Neuronal stem cell (in vitro differentiated cells): Measurements from ENCODE around the gene NRIP1.

Experiments
- DNase-seq: peaks from one replicate; pipeline ENCODE4 v3.0.0-alpha.2; 2013; ENCODE audit warnings: low spot score
- H2AFZ ChIP-seq: one replicate; pipeline ENCODE4 v1.6.1; 2013; ENCODE audit warnings: mild to moderate bottlenecking, low read length, inconsistent platforms
- H2AK5ac ChIP-seq: 2 replicates; pipeline ENCODE4 v1.6.1; 2013; ENCODE audit warnings: low read depth, mild to moderate bottlenecking, inconsistent platforms, low read length, moderate library complexity, mixed read lengths
- H2BK120ac ChIP-seq: 2 replicates; pipeline ENCODE4 v1.6.1; 2013; ENCODE audit warnings: low read depth, mild to moderate bottlenecking, inconsistent platforms, low read length, moderate library complexity, mixed read lengths
- H2BK12ac ChIP-seq: one replicate; pipeline ENCODE4 v1.6.1; 2013; ENCODE audit warnings: low read length, inconsistent platforms
- H2BK15ac ChIP-seq: 2 replicates; pipeline ENCODE4 v1.6.1; 2013; ENCODE audit warnings: mild to moderate bottlenecking, low read length, inconsistent platforms, mixed read lengths
- H2BK5ac ChIP-seq: one replicate; pipeline ENCODE4 v1.6.1; 2013; ENCODE audit warnings: inconsistent platforms, mild to moderate bottlenecking, low read length, moderate library complexity
- H3K14ac ChIP-seq: one replicate; pipeline ENCODE4 v1.6.1; 2013; ENCODE audit warnings: low read length, inconsistent platforms
- H3K18ac ChIP-seq: 2 replicates; pipeline ENCODE4 v1.6.1; 2013; ENCODE audit warnings: low read length, inconsistent platforms
- H3K23ac ChIP-seq: 2 replicates; pipeline ENCODE4 v1.6.1; 2013; ENCODE audit warnings: low read depth, mild to moderate bottlenecking, mixed read lengths, low read length, inconsistent platforms; ENCODE audit not compliant: poor library complexity
- H3K27ac ChIP-seq: replicated peaks from 3 replicates; pipeline ENCODE4 v1.5.1; 2013; ENCODE audit warnings: low read length, inconsistent platforms
- H3K27me3 ChIP-seq, 3 experiments: 2 replicates each; pipeline ENCODE4 v1.6.1; 2013; ENCODE audit warnings: low read length in 3 of 3, mild to moderate bottlenecking in 2 of 3, inconsistent platforms in 1 of 3, low read depth in 1 of 3, mixed read lengths in 1 of 3, moderate library complexity in 1 of 3; ENCODE audit not compliant: control insufficient read depth in 3 of 3, insufficient read depth in 3 of 3
- H3K36me3 ChIP-seq, 2 donors: replicated peaks in 1 of 2; 2 replicates each; pipeline ENCODE4 v1.6.1; 2013; ENCODE audit warnings: low read length in 2 of 2; ENCODE audit not compliant: control insufficient read depth in 2 of 2, insufficient read depth in 2 of 2
- H3K4ac ChIP-seq: 2 replicates; pipeline ENCODE4 v1.6.1; 2013; ENCODE audit warnings: inconsistent platforms, mild to moderate bottlenecking, low read length, moderate library complexity
- H3K4me1 ChIP-seq, 2 donors: 1 replicate in 1 of 2; 2 replicates in 1 of 2; pipeline ENCODE4 v1.6.1; 2013; ENCODE audit warnings: low read length in 2 of 2, low read depth in 1 of 2; ENCODE audit not compliant: control insufficient read depth in 2 of 2, insufficient read depth in 1 of 2
- H3K4me2 ChIP-seq: one replicate; pipeline ENCODE4 v1.6.1; 2013; ENCODE audit warnings: mild to moderate bottlenecking, low read length, inconsistent platforms; ENCODE audit not compliant: insufficient read depth, poor library complexity, severe bottlenecking
- H3K4me3 ChIP-seq, 2 donors: 2 replicates each; pipeline ENCODE4 v1.5.1; 2013; ENCODE audit warnings: low read length in 2 of 2, mild to moderate bottlenecking in 2 of 2, inconsistent platforms in 1 of 2, moderate library complexity in 1 of 2
- H3K79me1 ChIP-seq: one replicate; pipeline ENCODE4 v1.6.1; 2013; ENCODE audit warnings: low read depth, mild to moderate bottlenecking, inconsistent platforms, low read length, moderate library complexity
- H3K9ac ChIP-seq: one replicate; pipeline ENCODE4 v1.6.1; 2013; ENCODE audit warnings: mild to moderate bottlenecking, low read depth, low read length, inconsistent platforms; ENCODE audit not compliant: poor library complexity
- H3K9me3 ChIP-seq, 2 donors: replicated peaks in 1 of 2; 2 replicates each; pipeline versions ENCODE3 to v1.6.1; 2013; ENCODE audit warnings: low read length in 2 of 2, mild to moderate bottlenecking in 2 of 2, inconsistent platforms in 1 of 2, low read depth in 1 of 2, mixed read lengths in 1 of 2, moderate library complexity in 1 of 2; ENCODE audit not compliant: control insufficient read depth in 2 of 2, insufficient read depth in 1 of 2
- H4K8ac ChIP-seq: one replicate; pipeline ENCODE4 v1.6.1; 2013; ENCODE audit warnings: low read depth, mild to moderate bottlenecking, inconsistent platforms, low read length, moderate library complexity
- H4K91ac ChIP-seq: one replicate; pipeline ENCODE4 v1.6.1; 2013; ENCODE audit warnings: low read length, low read depth, mild to moderate bottlenecking, inconsistent platforms; ENCODE audit not compliant: poor library complexity
- WGBS, 2 donors: extraction: QIAGEN DNeasy Blood & Tissue Kit; methylation state at CpG; one replicate each; pipeline ENCODE4 v1.1.7; 2013; ENCODE audit warnings: missing lambda C conversion rate in 2 of 2, mixed read lengths in 1 of 2; ENCODE audit not compliant: insufficient read length in 2 of 2, insufficient replicate concordance in 1 of 2; ENCODE audit errors: extremely low coverage in 2 of 2; 5-methylcytosine and 5-hydroxymethylcytosine counted together

Gene NRIP1

DNA sequence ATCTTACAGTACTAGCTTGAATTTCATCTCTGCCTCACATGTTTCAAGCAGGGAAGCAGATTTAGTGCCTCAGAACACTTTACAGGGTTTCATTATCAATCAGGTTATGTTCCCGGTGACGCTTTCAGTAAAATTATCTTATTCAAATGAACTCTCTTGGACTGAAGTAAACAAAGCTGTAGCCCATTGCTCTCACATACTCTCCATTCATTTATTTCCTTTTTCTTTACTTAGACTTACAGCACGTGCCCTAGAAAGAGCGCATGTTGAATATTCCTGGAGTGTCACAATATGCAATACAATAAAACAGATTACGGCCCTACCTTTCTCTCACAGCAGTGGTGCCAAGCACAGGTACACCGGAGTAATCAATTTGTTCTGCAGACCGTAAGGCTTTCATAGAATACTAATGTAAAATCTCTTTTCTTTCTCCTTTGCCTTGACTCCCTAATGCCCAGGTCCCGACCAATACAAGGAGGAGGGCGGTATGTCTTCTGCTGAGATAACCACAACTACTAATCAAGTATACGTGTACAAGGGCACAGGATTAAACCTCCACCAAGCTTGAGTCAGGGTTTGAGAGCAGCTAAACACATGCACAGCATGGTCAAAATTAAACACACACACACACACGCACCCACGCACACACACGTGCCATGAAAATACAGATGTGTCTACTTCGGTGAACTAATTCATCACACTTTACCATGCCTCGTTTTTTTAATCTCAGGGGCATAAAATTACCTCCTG lies 62.8 kb downstream of the NRIP1 start:
- no CpG with 5 or more reads among the region's 15 CpGs for WGBS, 2 donors
- Histone ChIP-seq H2AFZ (no peak overlapping the region), H3K4me1 (peaks cover 11 to 32% of the 10 kb centered on the region in 2 donors), H2AK5ac (no peak overlapping the region), H4K8ac (no peak overlapping the region), H2BK12ac (no peak overlapping the region), H2BK120ac (no peak overlapping the region), H3K4me3 (no peak overlapping the region), H2BK15ac (no peak overlapping the region), H3K36me3 (peaks cover 0 to 10% of the 10 kb centered on the region in 2 donors), H3K79me1 (peaks cover 4% of the 10 kb centered on the region), H3K4me2 (no peak overlapping the region), H3K9me3 (no peaks in the 10 kb centered on the region), H3K27me3 (no peaks in the 10 kb centered on the region), H3K9ac (no peak overlapping the region), H3K14ac (no peak overlapping the region), H3K4ac (no peak overlapping the region), H3K27ac (no peak overlapping the region), H4K91ac (no peak overlapping the region), H3K23ac (no peak overlapping the region), H3K18ac (no peak overlapping the region), H2BK5ac (no peak overlapping the region)
- no peak for DNase-seq

DNA sequence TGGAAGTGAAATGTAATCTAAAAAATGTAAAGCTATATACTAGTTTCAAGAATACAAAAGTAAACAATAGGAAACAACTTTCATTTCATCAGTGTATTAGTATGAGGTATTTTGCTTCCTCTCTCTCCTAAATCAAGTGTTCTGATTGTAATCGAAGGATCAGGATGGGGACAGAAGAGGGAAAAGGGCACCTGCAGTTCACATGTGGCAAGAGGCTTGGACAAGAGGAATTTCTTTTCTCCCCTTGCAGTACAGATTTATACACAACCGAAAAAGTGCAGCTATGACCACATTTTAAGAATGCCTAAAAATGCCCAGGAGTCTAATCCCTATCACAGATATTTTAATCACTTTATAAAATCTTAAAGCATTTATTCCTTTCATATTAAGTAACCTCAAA lies 63.7 kb downstream of the NRIP1 start:
- no peak overlapping the region for H3K18ac ChIP-seq
- no peak overlapping the region for H3K23ac ChIP-seq
- H3K27ac ChIP-seq, result no peak overlapping the region
- no peak overlapping the region for H2BK15ac ChIP-seq
- H3K9ac ChIP-seq, result no peak overlapping the region
- H2BK12ac ChIP-seq, result no peak overlapping the region
- no peak overlapping the region for H4K8ac ChIP-seq
- H2BK5ac ChIP-seq, result no peak overlapping the region
- no peaks in the 10 kb centered on the region for H3K27me3 ChIP-seq
- no peak overlapping the region for H3K4me3 ChIP-seq
- H2AK5ac ChIP-seq, result no peak overlapping the region
- no CpG with 5 or more reads among the region's 2 CpGs for WGBS, 2 donors
- peaks cover 2% of the 10 kb centered on the region for H3K79me1 ChIP-seq
- no peak overlapping the region for H3K4ac ChIP-seq
- no peak overlapping the region for H2BK120ac ChIP-seq
- H2AFZ ChIP-seq, result no peak overlapping the region
- no peak for DNase-seq
- no peak overlapping the region for H3K14ac ChIP-seq
- H3K4me1 ChIP-seq, result peaks cover 9 to 26% of the 10 kb centered on the region in 2 donors
- H3K4me2 ChIP-seq, result no peak overlapping the region
- no peak overlapping the region for H4K91ac ChIP-seq
- H3K36me3 ChIP-seq, result peaks cover 0 to 14% of the 10 kb centered on the region in 2 donors
- H3K9me3 ChIP-seq, result no peaks in the 10 kb centered on the region

DNA sequence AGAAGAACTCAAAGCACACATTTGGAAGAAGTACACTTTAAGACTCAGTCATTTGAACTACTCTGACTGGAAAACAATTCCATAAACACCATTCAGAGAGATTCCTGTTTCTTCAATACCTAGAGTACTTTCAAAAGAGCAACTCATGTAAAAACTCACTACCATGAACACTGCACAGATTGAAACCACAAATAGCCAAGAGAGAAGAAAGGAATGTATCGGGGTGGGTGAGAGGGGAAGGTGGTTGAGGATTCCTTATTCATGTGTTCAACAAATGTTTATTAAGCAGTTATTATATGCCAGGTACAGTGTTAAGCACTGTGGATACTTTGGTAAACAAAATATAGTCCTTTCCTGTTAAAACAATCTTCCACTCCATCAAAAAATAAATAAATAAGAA lies 64.7 kb downstream of the NRIP1 start:
- peaks cover 2% of the 10 kb centered on the region for H3K79me1 ChIP-seq

DNA sequence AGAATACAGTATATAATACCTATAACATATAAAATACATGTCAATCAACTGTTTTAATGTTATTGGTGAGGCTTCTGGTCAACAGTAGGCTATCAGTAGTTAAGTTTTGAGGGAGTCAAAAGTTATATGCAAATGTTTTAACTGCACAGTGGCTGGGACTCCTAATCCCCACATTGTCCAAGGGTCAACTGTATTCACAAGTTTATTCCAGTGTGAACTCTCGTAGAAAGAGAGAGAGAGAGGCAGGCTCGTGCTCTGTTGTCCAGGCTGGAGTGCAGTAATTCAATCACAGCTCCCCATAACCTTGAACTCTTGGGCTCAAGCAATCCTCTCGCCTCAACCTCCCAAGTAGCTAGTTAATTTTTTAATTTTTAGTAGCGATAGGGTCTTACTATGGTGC lies 66.0 kb downstream of the NRIP1 start:
- Histone ChIP-seq H3K18ac (no peak overlapping the region), H3K9ac (no peak overlapping the region), H2BK12ac (no peak overlapping the region), H3K4me1 (peaks cover 6% of the 10 kb centered on the region in 2 donors), H3K4ac (no peak overlapping the region), H3K4me3 (no peak overlapping the region), H3K79me1 (peaks cover 2% of the 10 kb centered on the region), H3K36me3 (peaks cover 0 to 29% of the 10 kb centered on the region in 2 donors), H3K27me3 (no peaks in the 10 kb centered on the region), H3K9me3 (no peaks in the 10 kb centered on the region), H2AK5ac (no peak overlapping the region), H3K23ac (no peak overlapping the region), H4K8ac (no peak overlapping the region), H2BK15ac (no peak overlapping the region), H2BK120ac (no peak overlapping the region), H2AFZ (no peak overlapping the region), H3K27ac (no peak overlapping the region), H3K14ac (no peak overlapping the region), H2BK5ac (no peak overlapping the region), H4K91ac (no peak overlapping the region), H3K4me2 (no peak overlapping the region)
- no peak for DNase-seq
- WGBS, 2 donors, result no CpG with 5 or more reads among the region's 4 CpGs

More for the DNA sequence above, 64.7 kb downstream of the NRIP1 start:
- Histone ChIP-seq H3K36me3 (peaks cover 0 to 25% of the 10 kb centered on the region in 2 donors), H3K9ac (no peak overlapping the region), H3K23ac (no peak overlapping the region), H3K14ac (no peak overlapping the region), H3K4me2 (no peak overlapping the region), H3K4ac (no peak overlapping the region), H3K4me1 (peaks cover 9 to 19% of the 10 kb centered on the region in 2 donors), H2BK15ac (no peak overlapping the region), H4K8ac (no peak overlapping the region), H2BK120ac (no peak overlapping the region), H3K9me3 (no peaks in the 10 kb centered on the region), H2BK5ac (no peak overlapping the region), H3K27ac (no peak overlapping the region), H2BK12ac (no peak overlapping the region), H2AK5ac (no peak overlapping the region), H3K4me3 (no peak overlapping the region), H2AFZ (no peak overlapping the region), H3K18ac (no peak overlapping the region), H3K27me3 (no peaks in the 10 kb centered on the region), H4K91ac (no peak overlapping the region)
- DNase-seq, result no peak
- WGBS, 2 donors, result no CpG with 5 or more reads among the region's 1 CpG
